H1 (cell line): ENCODE results near the gene SIX5. TPM values are rescaled to one million over a fixed set of nuclear protein-coding genes. Genes with fewer than 3 reads are reported as not detected.
A peak's percentile ranks its signal among the peaks of the same experiment; 100 is the strongest.

ENCODE experiments used
- CHD7 ChIP-seq: fragments of 300-600 bp; sonication (generic); IDR thresholded peaks from 2 replicates; pipeline ENCODE4 v1.7.1; 2012; ENCODE audit warnings: low read length, moderate library complexity, mild to moderate bottlenecking, inconsistent platforms; ENCODE audit not compliant: insufficient replicate concordance
- E2F6 ChIP-seq: IDR thresholded peaks from 2 replicates; pipeline ENCODE4 v1.6.1; 2012; ENCODE audit warnings: inconsistent platforms
- FOSL1 ChIP-seq: IDR thresholded peaks from 2 replicates; pipeline ENCODE4 v1.6.1; 2011; ENCODE audit warnings: mild to moderate bottlenecking, low read depth, low read length, moderate library complexity; ENCODE audit not compliant: insufficient read depth
- JUND ChIP-seq: IDR thresholded peaks from 2 replicates; pipeline ENCODE4 v1.6.1; 2011; ENCODE audit warnings: mild to moderate bottlenecking, improper control_type of control experiment, low read length
- MAFK ChIP-seq: IDR thresholded peaks from 2 replicates; pipeline ENCODE4 v1.6.1; 2012; ENCODE audit warnings: low read depth, mild to moderate bottlenecking, improper control_type of control experiment, low read length
- NRF1 ChIP-seq: IDR thresholded peaks from 2 replicates; pipeline ENCODE4 v1.6.1; 2011; ENCODE audit warnings: mild to moderate bottlenecking, low read depth, low read length, improper control_type of control experiment
- POLR2A ChIP-seq, 2 experiments: IDR thresholded peaks; 1 replicate in 1 of 2; 2 replicates in 1 of 2; pipeline ENCODE4 v1.6.1; 2011; ENCODE audit warnings: low read depth in 2 of 2, low read length in 2 of 2, mild to moderate bottlenecking in 2 of 2; ENCODE audit errors: control extremely low read depth in 1 of 2
- SIN3A ChIP-seq, 2 experiments: IDR thresholded peaks in 1 of 2; conservative IDR thresholded peaks in 1 of 2; 2 replicates each; pipeline ENCODE4 v1.6.1; 2011 to 2012; ENCODE audit warnings: low read length in 2 of 2, improper control_type of control experiment in 1 of 2, low read depth in 1 of 2, mild to moderate bottlenecking in 1 of 2
- SRF ChIP-seq: IDR thresholded peaks from 2 replicates; pipeline ENCODE4 v1.6.1; 2011; ENCODE audit warnings: mild to moderate bottlenecking, low read depth, low read length, moderate library complexity
- polyA plus RNA-seq, 7 experiments: library from polyadenylated mRNA; depleted of rRNA in 3 of 7; stranded (reverse) in 5 of 7; unstranded in 2 of 7; fragments of >200 nt in 5 of 7; fragments of 200-250 nt in 2 of 7; gene quantifications; 1 replicate in 5 of 7; 2 replicates in 1 of 7; 4 replicates in 1 of 7; pipeline versions ENCODE4 v1.2.1 to v1.2.3, GENCODE V29; 2011 to 2013; ENCODE audit warnings: missing spikeins in 2 of 7, mixed read lengths in 2 of 7
- total RNA-seq: library from RNA; stranded (reverse); fragmentation: NEBNext Ultra II Directional; extraction: Animal tissue kit (Norgen Biotek cat#: 25700); gene quantifications from 2 replicates; pipeline ENCODE4 v1.2.1, GENCODE V29; 2021

Gene SIX5
- total and polyA plus RNA-seq, 2 of the 8 experiments (the other 6 are each of a cell fraction or from before 2014, with no cell fraction given), result 20.9 to 24.2 TPM

GRCh38 chr19:45779231-45780145 lies 10.4 kb upstream of the SIX5 start (continued):
- TF ChIP-seq CHD7 (no peak), SIN3A (conservative IDR thresholded peaks at IDR 0.05 in 1 of 2, IDR thresholded peaks at IDR 0.05 in 1 of 2; ENCODE audit: low read depth in 1 of 2, low read length in 2 of 2) (0 out of 4 replicates have a peak, but pooled peaks of 1 of the 2 experiments have one; percentile 21), POLR2A (IDR thresholded peaks at IDR 0.05; ENCODE audit: control extremely low read depth in 1 of 2, low read depth in 2 of 2, low read length in 2 of 2) (no peak), MAFK (no peak), JUND (no peak), E2F6 (0 out of 2 replicates have a peak, but pooled peaks have one; percentile 10), FOSL1 (no peak), NRF1 (no peak), SRF (no peak)
